ENCODE data around the gene ZNF322.

The ZNF322 gene

DNA sequence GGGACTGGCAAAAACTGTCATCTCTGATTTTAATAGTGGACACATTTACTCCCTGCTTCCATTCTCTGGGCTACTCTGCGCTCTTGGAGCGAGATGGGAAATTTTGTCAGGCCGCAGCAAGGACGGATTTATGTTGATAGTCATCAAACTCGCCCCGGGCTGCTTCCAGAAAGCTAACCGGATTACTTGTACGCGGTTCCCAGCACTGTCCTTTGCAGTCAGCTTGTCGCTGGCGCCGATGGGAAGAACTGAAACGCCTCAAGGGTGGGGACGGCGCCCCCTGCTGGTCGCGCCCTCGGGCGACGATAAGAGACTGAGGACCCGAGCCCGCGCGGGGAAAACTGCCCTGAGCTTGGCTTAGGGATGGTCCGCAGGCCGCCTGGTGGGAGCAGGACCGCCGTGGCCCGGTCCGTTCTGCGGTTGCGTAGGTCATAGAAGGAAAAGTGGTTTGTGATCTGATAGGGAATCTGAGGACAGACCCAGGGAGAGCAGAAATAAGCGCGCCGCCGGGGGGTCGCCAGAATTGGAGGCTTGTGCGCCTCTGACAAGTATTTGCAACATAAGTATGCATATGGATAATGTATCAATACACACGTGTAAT is 63.8 kb downstream of the ZNF322 start:
- TF ChIP-seq, protein P1, sequence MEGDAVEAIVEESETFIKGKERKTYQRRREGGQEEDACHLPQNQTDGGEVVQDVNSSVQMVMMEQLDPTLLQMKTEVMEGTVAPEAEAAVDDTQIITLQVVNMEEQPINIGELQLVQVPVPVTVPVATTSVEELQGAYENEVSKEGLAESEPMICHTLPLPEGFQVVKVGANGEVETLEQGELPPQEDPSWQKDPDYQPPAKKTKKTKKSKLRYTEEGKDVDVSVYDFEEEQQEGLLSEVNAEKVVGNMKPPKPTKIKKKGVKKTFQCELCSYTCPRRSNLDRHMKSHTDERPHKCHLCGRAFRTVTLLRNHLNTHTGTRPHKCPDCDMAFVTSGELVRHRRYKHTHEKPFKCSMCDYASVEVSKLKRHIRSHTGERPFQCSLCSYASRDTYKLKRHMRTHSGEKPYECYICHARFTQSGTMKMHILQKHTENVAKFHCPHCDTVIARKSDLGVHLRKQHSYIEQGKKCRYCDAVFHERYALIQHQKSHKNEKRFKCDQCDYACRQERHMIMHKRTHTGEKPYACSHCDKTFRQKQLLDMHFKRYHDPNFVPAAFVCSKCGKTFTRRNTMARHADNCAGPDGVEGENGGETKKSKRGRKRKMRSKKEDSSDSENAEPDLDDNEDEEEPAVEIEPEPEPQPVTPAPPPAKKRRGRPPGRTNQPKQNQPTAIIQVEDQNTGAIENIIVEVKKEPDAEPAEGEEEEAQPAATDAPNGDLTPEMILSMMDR (IDR thresholded peaks at IDR 0.05; ENCODE audit: extremely low read depth, insufficient read depth, missing control alignments): peak; percentile 95
- in situ Hi-C loops (cut with MboI; ENCODE audit: low pct_unique_long_range_greater_than_20kb, low sequenced_read_pairs, unreplicated experiment): no loop called here
- peak; percentile 74 for DNase-seq (ENCODE audit: low spot score)

DNA sequence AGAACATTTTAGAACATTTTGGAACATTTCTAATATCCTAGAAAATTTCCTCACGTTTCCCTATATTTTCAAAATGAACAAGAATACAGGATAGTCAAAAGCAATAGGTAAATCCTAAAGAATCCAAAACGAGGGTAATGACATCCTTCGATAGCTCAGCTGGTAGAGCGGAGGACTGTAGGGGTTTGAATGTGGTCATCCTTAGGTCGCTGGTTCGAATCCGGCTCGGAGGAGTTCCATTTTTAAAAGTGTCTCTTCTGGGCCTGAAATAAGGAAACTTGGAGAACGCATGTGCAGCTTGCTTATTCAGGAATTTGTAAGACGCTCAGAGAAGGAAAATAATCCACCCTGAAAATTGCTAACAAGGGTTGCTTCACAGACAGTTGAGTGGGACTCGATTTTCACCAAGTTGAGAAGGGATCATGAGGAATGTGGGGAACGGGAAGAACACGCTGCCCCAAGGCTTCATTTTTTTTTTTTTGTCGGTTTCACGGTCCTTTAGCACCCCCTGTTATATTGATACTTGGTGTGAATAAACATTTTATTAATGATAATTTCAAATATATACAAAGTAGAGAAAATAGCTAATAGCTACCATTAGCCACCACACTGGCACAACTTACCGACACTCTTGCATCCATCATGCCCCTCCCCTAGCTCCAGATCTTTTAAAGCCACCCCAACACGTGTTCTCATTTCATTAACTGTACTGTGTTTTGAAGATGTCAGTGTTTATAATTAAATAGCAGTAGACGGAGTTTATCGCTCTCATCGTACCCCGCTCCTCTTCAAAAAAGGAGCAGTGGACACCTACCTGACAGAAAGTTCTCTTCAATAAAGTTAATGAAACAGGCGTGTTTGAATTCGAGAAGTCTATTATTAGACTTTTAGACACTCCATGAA is 64.6 kb downstream of the ZNF322 start:
- TF ChIP-seq, protein P1 (IDR thresholded peaks at IDR 0.05; ENCODE audit: extremely low read depth, insufficient read depth, missing control alignments): no peak
- in situ Hi-C loops (cut with MboI; ENCODE audit: low pct_unique_long_range_greater_than_20kb, low sequenced_read_pairs, unreplicated experiment): no loop called here
- DNase-seq (ENCODE audit: low spot score): no peak

DNA sequence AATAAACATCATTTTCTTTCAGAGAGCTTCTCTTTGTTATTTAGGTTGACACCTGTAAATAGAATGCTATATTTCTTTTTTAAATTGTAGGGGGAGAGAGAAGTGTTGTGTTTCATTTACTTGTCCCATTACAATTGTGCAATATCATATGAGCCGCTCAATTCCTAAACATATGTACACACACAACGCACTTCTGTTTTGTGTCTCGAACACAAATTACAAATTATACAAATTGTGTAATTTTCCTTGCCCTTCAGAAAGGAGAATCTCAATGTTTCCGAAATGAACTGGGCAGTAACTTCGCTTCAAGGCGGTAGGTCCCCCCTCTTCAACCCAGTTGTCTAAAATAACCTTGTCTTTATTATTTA is 65.4 kb downstream of the ZNF322 start:
- DNase-seq (ENCODE audit: low spot score): no peak
- in situ Hi-C loops (cut with MboI; ENCODE audit: low pct_unique_long_range_greater_than_20kb, low sequenced_read_pairs, unreplicated experiment): no loop called here
- TF ChIP-seq, protein P1 (IDR thresholded peaks at IDR 0.05; ENCODE audit: extremely low read depth, insufficient read depth, missing control alignments): no peak

DNA sequence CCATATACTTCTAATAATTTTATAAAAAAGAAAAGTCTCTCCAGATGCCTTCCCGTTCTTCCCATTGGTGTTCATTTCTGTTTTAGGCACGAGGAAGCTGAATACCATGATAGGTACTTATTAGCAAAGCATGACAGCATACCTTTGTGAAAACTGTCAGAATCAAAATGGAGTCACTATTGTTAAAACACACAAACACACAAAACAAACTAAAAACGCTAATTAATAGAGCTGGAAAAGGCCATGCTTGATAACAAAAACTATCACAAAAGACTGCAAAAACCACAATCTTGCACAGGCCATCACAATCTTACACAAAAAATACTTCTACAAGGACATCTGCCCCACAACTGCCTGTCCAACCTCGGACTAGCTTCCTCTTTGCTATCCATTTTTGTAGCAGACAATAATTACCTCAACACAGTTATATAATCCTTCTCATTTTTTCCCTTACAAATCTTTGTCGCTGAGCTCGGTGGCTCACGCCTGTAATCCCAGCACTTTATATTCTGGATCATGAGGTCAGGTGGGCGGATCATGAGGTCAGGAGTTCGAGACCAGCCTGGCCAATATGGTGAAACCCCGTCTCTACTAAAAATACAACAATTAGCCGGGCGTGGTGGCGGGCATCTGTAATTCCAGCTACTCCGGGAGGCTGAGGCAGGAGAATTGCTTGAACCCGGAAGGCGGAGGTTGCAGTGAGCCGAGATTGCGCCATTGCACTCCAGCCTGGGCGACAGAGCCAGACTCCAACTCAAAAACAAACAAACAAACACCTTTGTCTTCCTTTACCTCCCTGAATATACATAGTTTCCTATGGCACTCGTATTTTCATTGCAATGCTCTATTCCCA is 66.0 kb downstream of the ZNF322 start:
- DNase-seq (ENCODE audit: low spot score): no peak
- TF ChIP-seq, protein P1 (IDR thresholded peaks at IDR 0.05; ENCODE audit: extremely low read depth, insufficient read depth, missing control alignments): no peak
- in situ Hi-C loops (cut with MboI; ENCODE audit: low pct_unique_long_range_greater_than_20kb, low sequenced_read_pairs, unreplicated experiment): no loop called here

DNA sequence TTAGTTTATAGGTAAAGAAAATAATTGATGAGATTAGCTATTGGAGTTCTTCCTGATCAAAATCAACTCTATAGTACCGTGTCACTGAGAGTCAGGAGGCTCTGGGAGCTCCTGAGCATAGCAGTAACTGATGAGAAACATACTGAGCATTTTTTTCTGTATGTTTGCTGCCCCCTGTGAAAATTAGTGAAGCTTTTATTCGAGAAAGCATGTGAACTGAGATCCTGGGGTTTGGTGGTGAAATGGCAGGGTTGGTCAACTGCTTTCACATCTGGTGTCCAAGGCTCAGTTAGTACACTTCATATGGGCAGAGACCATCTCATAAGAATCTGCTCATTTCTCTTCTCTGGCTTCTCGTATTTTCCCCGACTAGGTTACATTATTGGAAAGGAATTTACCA is 66.9 kb downstream of the ZNF322 start:
- TF ChIP-seq, protein P1 (IDR thresholded peaks at IDR 0.05; ENCODE audit: extremely low read depth, insufficient read depth, missing control alignments): peak; percentile 18
- DNase-seq (ENCODE audit: low spot score): no peak
- in situ Hi-C loops (cut with MboI; ENCODE audit: low pct_unique_long_range_greater_than_20kb, low sequenced_read_pairs, unreplicated experiment): no loop called here

DNA sequence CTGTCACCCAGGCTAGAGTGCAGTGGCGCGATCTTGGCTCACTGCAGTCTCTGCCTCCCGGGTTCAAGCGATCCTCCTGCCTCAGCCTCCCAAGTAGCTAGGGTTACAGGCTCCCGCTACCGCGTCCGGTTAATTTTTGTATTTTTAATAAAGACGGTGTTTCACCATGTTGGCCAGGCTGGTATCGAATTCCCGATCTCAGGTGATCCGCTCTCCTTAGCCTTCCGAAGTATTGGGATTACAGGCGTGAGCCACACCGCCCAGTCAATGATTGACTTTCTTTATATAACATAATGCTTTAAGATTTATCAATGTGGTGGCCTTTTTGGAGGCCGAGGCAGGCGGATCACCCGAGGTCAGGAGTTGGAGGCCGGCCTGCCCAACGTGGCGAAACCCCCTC is 70.6 kb downstream of the ZNF322 start:
- in situ Hi-C loops (cut with MboI; ENCODE audit: low pct_unique_long_range_greater_than_20kb, low sequenced_read_pairs, unreplicated experiment): no loop called here
- no peak for DNase-seq (ENCODE audit: low spot score)
- TF ChIP-seq, protein P1 (IDR thresholded peaks at IDR 0.05; ENCODE audit: extremely low read depth, insufficient read depth, missing control alignments): no peak

Measured in GM13977 (cell line).